Measurements from ENCODE around the gene SETD7.
"Not testable (repeated sequence)": the region's sequence is repeated elsewhere in the genome, so short reads cannot be mapped to it uniquely, and the experiment has no call there.

SETD7 gene

DNA sequence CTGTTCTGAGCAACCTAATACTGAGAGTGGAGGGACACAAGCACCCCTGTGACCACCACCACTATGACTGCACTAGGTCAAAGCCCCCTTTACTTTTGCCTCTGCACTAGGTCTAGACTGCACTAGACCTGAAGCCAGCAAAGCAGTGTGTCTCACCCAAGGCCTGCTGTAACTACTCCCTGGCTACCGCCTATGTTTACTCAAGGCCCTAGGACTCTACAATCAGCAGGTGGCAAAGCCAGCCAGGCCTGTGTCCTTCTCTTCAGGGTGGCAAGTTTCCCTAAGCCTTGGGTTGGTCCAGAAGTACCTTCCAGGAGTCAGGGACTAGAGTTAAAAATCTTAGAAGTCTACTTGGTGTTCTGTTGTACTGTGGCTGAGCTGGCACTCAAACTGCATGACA lies 86.2 kb downstream of the SETD7 start:
- Histone ChIP-seq H2AFZ (ENCODE audit: low read length) (no peak overlapping the region), H3K9ac (ENCODE audit: low read depth, low read length, poor library complexity, severe bottlenecking) (no peak overlapping the region), H3K4me2 (ENCODE audit: low read depth, low read length, poor library complexity, severe bottlenecking) (no peak overlapping the region), H3K27me3 (ENCODE audit: insufficient read depth, low read length, poor library complexity, severe bottlenecking) (no peaks in the 10 kb centered on the region), H4K20me1 (ENCODE audit: insufficient read depth, low read length, poor library complexity, severe bottlenecking) (no peaks in the 10 kb centered on the region), H3F3A (ENCODE audit: low read depth) (no peaks in the 10 kb centered on the region), H3K9me3 (ENCODE audit: insufficient read depth, low read depth, low read length) (no peaks in the 10 kb centered on the region; the same call in 1 of the 2 replicates), H3K36me3 (ENCODE audit: insufficient read depth, low read length) (peaks cover 15% of the 10 kb centered on the region; the same call in 1 of the 2 replicates), H3K9me2 (replicated peaks; ENCODE audit: low read depth, low read length) (no peaks in the 10 kb centered on the region), H3K79me2 (ENCODE audit: insufficient read depth, low read length) (peaks cover 17% of the 10 kb centered on the region; the same call in 1 of the 2 replicates), H3K4me3 (ENCODE audit: low read length, poor library complexity, severe bottlenecking) (no peak overlapping the region), H3K4me1 (ENCODE audit: insufficient read depth, low read length, poor library complexity, severe bottlenecking) (no peaks in the 10 kb centered on the region)
- no peak for TF ChIP-seq EZH2phosphoT487 (IDR thresholded peaks at IDR 0.05; ENCODE audit: borderline replicate concordance)
- TF ChIP-seq, protein P1, sequence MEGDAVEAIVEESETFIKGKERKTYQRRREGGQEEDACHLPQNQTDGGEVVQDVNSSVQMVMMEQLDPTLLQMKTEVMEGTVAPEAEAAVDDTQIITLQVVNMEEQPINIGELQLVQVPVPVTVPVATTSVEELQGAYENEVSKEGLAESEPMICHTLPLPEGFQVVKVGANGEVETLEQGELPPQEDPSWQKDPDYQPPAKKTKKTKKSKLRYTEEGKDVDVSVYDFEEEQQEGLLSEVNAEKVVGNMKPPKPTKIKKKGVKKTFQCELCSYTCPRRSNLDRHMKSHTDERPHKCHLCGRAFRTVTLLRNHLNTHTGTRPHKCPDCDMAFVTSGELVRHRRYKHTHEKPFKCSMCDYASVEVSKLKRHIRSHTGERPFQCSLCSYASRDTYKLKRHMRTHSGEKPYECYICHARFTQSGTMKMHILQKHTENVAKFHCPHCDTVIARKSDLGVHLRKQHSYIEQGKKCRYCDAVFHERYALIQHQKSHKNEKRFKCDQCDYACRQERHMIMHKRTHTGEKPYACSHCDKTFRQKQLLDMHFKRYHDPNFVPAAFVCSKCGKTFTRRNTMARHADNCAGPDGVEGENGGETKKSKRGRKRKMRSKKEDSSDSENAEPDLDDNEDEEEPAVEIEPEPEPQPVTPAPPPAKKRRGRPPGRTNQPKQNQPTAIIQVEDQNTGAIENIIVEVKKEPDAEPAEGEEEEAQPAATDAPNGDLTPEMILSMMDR (conservative IDR thresholded peaks at IDR 0.05; ENCODE audit: low read length), result no peak

DNA sequence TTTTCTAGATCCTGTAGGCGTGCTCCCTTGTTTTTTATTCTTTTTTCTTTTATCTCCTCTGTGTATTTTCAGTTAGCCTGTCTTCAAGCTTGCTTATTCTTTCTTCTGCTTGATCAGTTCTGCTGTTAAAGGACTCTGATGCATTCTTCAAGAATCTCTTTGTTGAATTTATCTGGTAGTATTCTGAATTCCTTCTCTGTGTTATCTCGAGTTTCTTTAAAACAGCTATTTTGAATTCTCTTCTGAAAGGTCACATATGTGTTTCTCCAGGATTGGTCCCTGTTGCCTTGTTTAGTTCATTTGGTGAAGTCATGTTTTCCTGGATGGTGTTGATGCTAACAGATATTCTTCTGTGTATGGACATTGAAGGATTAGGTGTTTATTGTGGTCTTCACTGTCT lies 86.8 kb downstream of the SETD7 start:
- no peak overlapping the region for H3K4me2 ChIP-seq (ENCODE audit: low read depth, low read length, poor library complexity, severe bottlenecking)
- H3K9me2 ChIP-seq (replicated peaks; ENCODE audit: low read depth, low read length), result no peaks in the 10 kb centered on the region
- H3K4me1 ChIP-seq (ENCODE audit: insufficient read depth, low read length, poor library complexity, severe bottlenecking), result no peaks in the 10 kb centered on the region
- no peaks in the 10 kb centered on the region for H3F3A ChIP-seq (ENCODE audit: low read depth)
- no peak overlapping the region for H3K9ac ChIP-seq (ENCODE audit: low read depth, low read length, poor library complexity, severe bottlenecking)
- peaks cover 17% of the 10 kb centered on the region; the same call in 1 of the 2 replicates for H3K79me2 ChIP-seq (ENCODE audit: insufficient read depth, low read length)
- H4K20me1 ChIP-seq (ENCODE audit: insufficient read depth, low read length, poor library complexity, severe bottlenecking), result no peaks in the 10 kb centered on the region
- no peak for TF ChIP-seq EZH2phosphoT487 (IDR thresholded peaks at IDR 0.05; ENCODE audit: borderline replicate concordance)
- TF ChIP-seq, protein P1 (conservative IDR thresholded peaks at IDR 0.05; ENCODE audit: low read length), result no peak
- H3K9me3 ChIP-seq (ENCODE audit: insufficient read depth, low read depth, low read length), result no peaks in the 10 kb centered on the region; the same call in 1 of the 2 replicates
- no peaks in the 10 kb centered on the region for H3K27me3 ChIP-seq (ENCODE audit: insufficient read depth, low read length, poor library complexity, severe bottlenecking)
- H2AFZ ChIP-seq (ENCODE audit: low read length), result no peak overlapping the region
- H3K4me3 ChIP-seq (ENCODE audit: low read length, poor library complexity, severe bottlenecking), result no peak overlapping the region
- H3K36me3 ChIP-seq (ENCODE audit: insufficient read depth, low read length), result peaks cover 11% of the 10 kb centered on the region; the same call in 1 of the 2 replicates

DNA sequence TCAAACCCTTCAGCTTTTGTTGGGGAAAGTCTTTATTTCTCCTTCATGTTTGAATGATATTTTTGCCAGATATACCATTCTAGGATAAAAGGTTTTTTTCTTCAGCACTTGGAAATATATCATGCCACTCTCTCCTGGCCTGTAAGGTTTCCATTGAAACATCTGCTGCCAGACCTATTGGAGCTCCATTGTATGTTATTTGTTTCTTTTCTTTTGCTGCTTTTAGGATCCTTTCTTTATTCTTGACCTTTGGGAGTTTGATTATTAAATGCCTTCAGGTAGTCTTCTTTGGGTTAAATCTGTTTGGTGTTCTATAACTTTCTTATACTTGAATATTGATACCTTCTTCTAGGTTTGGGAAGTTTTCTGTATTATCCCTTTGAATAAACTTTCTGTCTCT lies 87.3 kb downstream of the SETD7 start:
- H3K9ac ChIP-seq (ENCODE audit: low read depth, low read length, poor library complexity, severe bottlenecking); H2AFZ ChIP-seq (ENCODE audit: low read length); H3K9me3 ChIP-seq (ENCODE audit: insufficient read depth, low read depth, low read length); H3K9me2 ChIP-seq (replicated peaks; ENCODE audit: low read depth, low read length); H4K20me1 ChIP-seq (ENCODE audit: insufficient read depth, low read length, poor library complexity, severe bottlenecking); H3K4me3 ChIP-seq (ENCODE audit: low read length, poor library complexity, severe bottlenecking); H3K27me3 ChIP-seq (ENCODE audit: insufficient read depth, low read length, poor library complexity, severe bottlenecking); H3K4me1 ChIP-seq (ENCODE audit: insufficient read depth, low read length, poor library complexity, severe bottlenecking); H3F3A ChIP-seq (ENCODE audit: low read depth); H3K4me2 ChIP-seq (ENCODE audit: low read depth, low read length, poor library complexity, severe bottlenecking): not testable (repeated sequence)
- Histone ChIP-seq H3K79me2 (ENCODE audit: insufficient read depth, low read length) (peaks cover 17% of the 10 kb centered on the region; the same call in 1 of the 2 replicates), H3K36me3 (ENCODE audit: insufficient read depth, low read length) (peaks cover 11% of the 10 kb centered on the region; the same call in 1 of the 2 replicates)

DNA sequence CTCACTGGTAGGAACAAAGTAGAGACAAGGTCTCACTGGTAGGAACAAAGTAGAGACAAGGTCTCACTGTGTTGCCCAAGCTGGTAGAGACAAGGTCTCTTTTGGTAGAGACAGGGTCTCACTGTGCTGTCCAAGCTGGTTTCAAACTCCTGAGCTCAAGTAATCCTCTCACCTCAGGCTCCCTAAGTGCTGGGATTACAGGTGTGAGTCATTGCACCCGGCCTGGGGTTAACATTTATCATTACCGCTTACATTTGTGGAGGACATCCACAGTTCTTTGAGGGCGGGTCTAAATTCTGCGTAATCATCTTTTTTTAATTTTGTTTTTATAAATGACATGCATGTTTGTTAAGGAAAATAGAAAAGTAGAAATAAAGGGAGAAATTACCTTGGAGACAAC lies 90.1 kb downstream of the SETD7 start:
- H3K36me3 ChIP-seq (ENCODE audit: insufficient read depth, low read length), result no peaks in the 10 kb centered on the region
- no peak overlapping the region for H3K9ac ChIP-seq (ENCODE audit: low read depth, low read length, poor library complexity, severe bottlenecking)
- H3K9me2 ChIP-seq (replicated peaks; ENCODE audit: low read depth, low read length), result no peaks in the 10 kb centered on the region
- H3K4me1 ChIP-seq (ENCODE audit: insufficient read depth, low read length, poor library complexity, severe bottlenecking), result no peaks in the 10 kb centered on the region
- H3K79me2 ChIP-seq (ENCODE audit: insufficient read depth, low read length), result peaks cover 21% of the 10 kb centered on the region; the same call in 1 of the 2 replicates
- no peaks in the 10 kb centered on the region for H3K27me3 ChIP-seq (ENCODE audit: insufficient read depth, low read length, poor library complexity, severe bottlenecking)
- no peak overlapping the region for H2AFZ ChIP-seq (ENCODE audit: low read length)
- no peaks in the 10 kb centered on the region for H4K20me1 ChIP-seq (ENCODE audit: insufficient read depth, low read length, poor library complexity, severe bottlenecking)
- TF ChIP-seq EZH2phosphoT487 (IDR thresholded peaks at IDR 0.05; ENCODE audit: borderline replicate concordance), result no peak
- no peaks in the 10 kb centered on the region; the same call in 1 of the 2 replicates for H3K9me3 ChIP-seq (ENCODE audit: insufficient read depth, low read depth, low read length)
- no peak overlapping the region for H3K4me3 ChIP-seq (ENCODE audit: low read length, poor library complexity, severe bottlenecking)
- H3K4me2 ChIP-seq (ENCODE audit: low read depth, low read length, poor library complexity, severe bottlenecking), result no peak overlapping the region
- H3F3A ChIP-seq (ENCODE audit: low read depth), result no peaks in the 10 kb centered on the region

DNA sequence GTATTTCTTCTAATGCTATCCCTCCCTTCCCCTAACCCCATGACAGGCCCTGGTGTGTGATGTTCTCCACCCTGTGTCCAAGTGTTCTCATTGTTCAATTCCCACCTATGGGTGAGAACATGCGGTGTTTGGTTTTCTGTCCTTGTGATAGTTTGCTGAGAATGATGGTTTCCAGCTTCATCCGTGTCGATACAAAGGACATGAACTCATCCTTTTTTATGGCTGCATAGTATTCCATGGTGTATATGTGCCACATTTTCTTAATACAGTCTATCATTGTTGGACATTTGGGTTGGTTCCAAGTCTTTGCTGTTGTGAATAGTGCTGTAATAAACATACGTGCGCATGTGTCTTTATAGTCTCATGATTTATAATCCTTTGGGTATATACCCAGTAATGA lies 91.5 kb downstream of the SETD7 start:
- H3F3A ChIP-seq (ENCODE audit: low read depth); H3K36me3 ChIP-seq (ENCODE audit: insufficient read depth, low read length); H2AFZ ChIP-seq (ENCODE audit: low read length); H3K27me3 ChIP-seq (ENCODE audit: insufficient read depth, low read length, poor library complexity, severe bottlenecking); H3K9me3 ChIP-seq (ENCODE audit: insufficient read depth, low read depth, low read length); H3K9me2 ChIP-seq (replicated peaks; ENCODE audit: low read depth, low read length); H3K9ac ChIP-seq (ENCODE audit: low read depth, low read length, poor library complexity, severe bottlenecking); H3K4me3 ChIP-seq (ENCODE audit: low read length, poor library complexity, severe bottlenecking); H3K4me1 ChIP-seq (ENCODE audit: insufficient read depth, low read length, poor library complexity, severe bottlenecking); H4K20me1 ChIP-seq (ENCODE audit: insufficient read depth, low read length, poor library complexity, severe bottlenecking); H3K4me2 ChIP-seq (ENCODE audit: low read depth, low read length, poor library complexity, severe bottlenecking): not testable (repeated sequence)
- peaks cover 21% of the 10 kb centered on the region; the same call in 1 of the 2 replicates for H3K79me2 ChIP-seq (ENCODE audit: insufficient read depth, low read length)
